ENCODE results near the gene DNAH14.
A peak's percentile ranks its signal among the peaks of the same experiment; 100 is the strongest.

Gene DNAH14

DNA sequence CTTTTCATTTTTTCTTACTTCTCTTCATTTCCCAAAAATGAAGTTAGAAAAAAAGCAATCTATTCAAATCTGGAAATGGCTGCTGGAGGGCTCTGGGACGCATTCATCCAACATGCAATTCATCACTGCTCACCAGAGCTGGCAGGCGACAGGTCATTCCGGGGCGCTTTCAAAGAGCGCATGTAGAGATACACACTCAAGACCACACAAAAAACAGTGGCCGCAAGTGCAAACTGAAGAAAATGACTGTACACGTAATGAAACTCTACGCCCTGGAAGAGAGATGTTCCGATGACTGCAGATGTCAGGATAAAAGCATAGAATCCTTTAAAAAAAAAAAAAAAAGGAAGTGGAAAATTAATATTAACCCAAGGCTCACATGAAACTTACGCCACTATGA lies 482.8 kb downstream of the DNAH14 start:
- DNase-seq, result no peak

DNA sequence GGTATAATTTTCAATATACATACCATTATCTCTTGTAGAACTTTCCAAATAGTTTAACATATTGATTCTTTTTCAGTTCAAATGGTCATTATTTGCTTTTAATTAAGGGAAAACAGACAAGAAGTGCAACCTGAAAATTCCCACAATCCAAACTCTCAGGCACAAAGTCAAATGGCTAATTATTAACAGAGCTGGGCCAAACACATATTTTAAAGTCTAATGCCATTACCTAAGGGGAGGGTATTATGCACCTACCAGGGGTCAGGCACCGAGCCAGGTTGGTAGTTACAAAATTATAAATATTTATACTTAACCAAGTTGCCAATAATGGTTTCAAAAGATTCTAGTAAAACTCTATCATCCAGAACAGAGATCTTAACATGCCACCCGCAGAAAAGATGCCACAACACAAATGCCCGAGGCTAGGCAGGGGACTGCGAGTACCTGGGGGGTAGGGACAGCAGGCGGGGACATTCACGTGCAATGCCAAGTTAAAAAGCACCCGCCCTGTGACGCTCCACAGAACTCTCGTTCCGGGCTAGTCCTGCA lies 483.4 kb downstream of the DNAH14 start:
- DNase-seq, result no peak

DNA sequence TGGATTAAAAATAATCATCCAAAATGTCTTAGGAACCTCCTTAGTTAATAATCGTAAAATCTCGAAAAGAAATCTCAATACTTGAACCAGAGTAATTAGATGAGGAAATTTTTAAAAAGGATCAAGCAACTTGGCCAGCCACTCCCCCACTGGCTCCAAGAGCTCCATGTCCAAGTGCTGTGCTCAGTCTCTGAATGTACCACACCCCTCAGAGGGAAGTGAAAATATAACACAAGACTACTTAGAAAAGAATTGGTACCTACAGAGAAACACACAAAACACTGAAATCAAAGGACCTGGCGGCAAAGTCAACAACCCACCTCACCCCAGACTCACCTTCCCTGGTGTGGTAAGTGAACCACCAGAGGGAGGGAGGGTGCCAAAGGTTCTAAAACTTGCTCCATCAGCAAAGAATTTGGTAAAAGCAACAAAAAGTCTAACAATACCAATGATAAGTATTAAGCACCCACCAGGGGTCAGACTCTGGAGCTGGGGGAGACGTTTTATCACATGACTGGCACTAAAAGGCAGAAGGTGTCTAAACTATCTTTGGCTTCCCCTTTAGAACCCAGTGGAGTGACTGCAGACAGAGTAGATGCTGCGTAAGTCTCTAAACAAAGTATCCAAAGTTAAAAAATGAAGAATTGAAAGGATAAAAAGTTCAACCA lies 484.4 kb downstream of the DNAH14 start:
- no peak for DNase-seq

DNA sequence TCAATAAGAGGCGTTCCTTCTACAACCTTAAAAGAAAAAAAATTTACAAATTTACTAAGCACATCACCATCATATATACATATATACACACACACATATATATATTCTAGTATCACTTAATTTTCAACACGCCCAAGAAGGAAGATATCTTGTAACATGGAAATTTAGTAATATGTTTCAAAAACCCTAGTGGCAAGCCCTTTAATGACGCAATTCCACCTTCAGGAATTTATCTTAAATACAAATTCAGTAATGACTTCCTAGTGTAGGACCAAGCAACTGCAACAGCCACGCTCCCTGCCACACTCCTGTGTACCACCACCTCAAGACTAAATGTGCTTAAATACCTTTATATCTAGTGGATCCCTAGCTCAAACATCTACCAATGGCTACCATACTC lies 485.8 kb downstream of the DNAH14 start:
- no peak for DNase-seq

DNA sequence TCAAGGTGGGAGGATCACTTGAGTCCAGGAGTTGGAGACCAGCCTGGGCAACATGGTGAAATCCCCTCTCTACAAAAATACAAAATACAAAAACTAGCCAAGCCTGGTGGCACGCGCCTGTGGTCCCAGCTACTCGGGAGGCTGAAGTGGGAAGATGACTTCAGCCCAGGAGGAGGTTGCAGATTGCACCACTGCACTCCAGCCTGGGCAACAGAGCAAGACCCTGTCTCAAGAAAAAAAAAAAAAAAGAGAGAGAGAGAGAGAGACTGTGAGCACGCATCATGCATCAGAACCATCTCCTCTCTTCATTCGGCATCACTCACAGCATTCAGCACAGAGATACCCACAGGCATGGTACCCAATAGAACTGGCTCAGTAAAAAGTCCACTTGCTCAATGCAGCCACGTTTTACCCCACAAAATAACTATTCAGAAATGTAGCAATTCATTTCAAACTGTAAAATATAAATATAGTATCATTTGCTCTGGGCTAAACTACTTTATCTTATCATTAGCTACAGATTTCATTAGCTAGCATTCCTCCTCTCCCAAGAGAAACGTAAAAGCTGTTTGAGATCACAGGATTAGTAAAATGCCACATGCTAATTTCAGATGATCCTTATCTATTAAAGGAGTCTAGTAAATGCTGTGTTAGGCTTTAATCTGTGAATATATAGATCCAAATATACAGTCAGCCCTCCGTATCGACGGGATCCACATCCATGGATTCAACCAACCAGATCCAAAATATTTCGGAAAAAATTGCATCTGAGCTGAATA lies 486.7 kb downstream of the DNAH14 start:
- DNase-seq, result no peak

DNA sequence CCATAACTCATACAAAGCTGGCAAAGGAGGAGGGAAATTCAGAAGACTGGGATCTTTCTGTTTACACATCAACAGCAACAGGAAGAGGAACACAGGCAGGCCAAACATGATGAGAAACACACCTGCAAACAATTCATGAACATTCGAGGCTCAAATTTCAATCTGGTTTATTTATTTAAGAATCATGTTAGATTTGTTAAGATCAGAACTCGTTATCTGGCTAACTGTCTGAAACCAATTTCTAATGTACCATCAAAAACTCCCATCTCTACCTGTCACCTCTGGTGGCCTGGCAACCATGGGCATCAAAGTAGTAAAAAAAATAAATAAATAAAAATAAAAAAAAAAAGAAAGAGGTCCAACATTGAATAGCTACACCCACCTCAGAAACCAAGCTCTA lies 488.6 kb downstream of the DNAH14 start:
- DNase-seq, result no peak

DNA sequence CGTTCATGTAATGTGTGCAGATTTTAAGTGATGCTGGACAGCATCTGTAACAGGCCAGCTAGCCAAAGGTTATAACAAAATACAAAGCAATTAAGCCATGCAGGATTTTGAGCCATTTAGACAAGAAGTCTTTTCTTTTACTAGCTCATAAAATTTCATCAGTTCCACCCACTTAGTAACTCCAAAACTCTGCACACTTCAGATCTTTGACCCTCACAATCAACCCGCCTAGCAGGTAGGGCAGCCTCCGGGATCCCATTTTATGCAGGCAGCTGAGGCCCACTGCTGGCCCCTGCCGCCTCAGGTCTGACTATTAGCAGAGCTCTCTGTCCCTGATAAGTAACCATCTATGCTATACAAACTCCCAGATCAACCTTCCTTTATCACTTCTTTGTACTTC lies 489.1 kb downstream of the DNAH14 start:
- no peak for DNase-seq

DNA sequence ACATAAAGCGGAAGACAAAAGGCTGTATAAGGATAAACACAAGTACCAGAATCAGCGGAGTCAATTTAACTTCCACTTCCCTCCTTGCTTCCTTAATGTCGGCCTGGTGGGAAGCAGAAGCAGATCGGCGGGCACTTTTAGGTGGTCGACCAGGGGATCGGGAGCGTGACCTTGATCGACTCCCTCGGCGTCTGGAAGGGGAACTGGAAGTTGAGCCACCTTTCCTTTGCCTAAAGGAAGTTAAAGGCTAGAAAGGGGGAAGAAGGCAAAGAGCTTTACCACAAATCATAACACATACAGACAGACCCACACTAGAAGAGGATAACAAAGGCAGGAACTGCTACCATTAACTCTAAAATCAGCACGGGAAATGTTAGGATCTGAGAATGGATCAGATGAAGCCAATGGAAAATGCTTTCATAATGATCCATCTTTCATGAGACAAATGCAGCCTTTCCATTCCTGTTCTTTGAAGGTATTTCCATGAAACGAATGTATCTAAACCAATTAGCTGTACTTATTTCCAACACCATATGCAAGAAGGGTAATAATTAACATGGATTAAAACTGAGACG lies 492.6 kb downstream of the DNAH14 start:
- no peak for DNase-seq

DNA sequence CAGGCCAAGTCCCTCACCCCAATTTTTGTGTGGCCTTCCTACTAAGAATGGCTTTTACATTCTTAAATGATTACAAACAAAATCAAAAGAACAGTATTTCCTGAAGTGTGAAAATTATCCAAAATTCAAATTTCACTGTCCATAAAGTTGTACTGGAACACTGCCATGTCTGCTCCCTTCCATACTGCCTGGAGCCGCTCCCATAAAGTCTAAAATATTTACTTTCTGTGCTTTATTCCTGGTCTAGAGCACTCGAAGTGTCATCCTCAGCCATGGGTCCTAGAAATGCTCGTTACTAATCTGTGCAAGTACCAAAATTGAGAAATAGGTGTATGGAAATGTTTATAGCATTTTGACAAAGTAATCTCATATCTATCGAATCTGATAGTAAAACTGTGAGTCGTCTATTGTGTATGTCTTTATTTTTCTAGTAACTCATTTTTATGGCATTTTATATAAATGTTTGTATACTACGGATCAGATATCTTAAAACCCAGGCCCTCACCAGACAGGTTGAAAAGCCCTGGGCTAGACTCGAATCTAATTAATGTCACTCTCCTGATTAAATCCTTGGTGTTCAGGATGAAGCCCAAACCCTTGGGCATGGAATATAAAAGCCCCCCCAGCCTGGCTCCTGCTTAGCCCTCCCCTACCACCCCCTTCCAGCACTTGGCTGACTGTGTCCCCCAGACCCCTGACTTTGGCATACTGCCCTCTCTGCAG lies 493.5 kb downstream of the DNAH14 start:
- DNase-seq, result no peak

DNA sequence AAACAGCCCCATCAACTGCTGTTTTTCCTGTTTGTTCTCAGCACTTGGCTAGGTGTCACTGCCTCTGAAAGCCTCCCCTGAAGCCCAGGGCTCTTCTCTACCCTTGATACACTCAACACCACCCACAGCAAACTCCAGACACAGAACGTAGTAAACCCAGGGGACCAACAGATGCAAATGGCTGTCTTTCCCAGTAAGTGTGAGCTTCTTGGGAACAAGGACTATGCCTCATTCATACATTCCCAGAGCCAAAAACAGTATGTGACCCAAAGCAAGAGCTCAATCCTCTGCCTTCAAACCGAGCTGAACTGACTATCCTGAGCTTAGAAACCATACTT lies 494.0 kb downstream of the DNAH14 start:
- no peak for DNase-seq

DNA sequence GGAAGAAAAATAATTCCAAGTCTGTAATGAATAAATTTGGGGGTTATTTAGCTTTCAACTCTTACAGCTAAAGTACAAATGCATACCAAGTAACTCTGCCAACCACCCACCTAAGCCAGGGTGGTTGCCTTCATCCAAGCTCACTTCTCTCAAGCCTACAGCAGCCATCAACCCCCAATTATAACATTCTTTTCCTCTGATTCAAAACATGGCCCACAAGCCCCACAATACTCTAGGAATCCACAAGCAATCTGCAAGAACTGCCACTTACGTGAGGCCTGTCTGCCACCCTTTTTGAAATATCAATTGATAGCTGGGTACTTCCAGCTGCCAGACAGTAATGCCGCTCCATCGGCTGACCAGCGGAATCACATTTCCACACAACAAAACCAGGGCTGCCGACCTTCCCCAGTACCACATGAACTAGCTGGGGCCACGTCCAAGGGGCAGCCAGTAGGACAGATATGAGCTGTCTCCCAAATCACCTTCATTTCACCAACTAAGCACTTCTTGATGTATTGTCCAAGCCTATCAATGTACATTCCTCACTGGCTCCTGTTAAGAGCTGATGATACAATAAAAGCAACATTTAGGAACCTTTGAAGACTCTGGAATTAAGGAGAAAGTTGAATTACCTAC lies 495.2 kb downstream of the DNAH14 start:
- no peak for DNase-seq

DNA sequence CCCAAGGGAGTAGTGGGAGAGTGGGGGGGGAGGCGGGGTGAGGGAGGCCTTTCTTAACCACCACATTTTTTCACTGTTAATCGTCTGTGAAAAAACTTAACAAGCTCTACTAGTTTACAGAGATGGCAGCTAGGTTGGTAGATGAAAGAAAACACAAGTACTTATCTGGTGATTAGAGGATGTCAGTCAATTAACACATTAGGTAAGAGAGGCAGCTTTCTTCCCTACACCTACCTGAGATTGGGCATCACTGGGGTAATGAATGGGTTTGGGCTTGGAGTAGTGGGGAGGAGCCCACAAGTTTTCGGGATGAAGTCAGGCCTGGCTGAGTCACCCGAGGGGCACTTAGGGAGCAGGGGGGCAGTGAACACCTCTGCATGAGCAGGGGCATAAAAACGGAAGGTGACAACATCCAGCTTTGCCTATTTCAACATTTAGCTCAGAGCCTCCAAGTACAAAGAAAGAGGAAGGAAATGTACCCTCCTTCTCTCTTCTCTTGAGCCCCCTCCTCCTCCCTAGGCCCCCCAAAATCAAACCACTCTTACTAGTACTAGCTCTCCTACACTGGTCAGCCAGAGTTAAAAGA lies 495.8 kb downstream of the DNAH14 start:
- DNase-seq, result no peak

DNA sequence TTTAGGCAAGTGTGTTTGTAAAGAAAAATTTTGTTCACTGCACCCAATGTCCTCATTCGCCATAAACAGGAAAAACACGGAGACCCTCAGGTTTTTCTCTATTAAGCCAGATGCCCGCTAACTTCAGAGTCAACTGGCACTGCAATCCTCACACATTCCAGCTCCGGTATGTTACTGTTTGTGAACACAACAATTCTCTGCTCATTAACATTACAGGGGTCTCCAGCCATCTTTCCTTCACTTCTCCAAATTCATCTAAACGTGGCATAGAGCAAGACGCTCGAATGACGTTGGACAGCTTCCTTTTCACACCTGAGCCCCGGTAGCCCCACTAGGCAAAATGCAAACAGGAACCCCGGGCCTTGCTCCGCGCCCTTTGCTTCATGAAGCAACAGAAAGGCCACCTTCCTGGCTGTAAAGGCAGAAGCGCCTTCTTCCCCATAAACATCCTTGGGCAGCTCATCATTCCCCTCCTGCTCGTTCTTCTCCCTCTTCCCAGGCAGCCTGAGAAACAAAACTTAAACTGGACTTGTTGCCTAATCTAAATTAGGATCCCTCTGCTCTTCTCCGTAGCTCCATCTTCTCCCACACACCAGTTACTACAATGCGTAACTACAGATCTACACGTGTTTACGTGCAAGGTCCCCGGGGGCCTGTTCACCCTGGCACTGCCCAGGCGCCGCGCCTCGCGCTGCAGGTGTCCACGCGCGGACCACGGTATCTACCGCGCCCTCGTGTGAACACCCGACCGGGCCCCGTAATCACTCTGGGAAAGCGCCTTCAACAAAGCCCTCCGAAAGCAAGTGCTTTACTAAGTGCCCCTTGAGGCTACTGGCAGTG lies 497.1 kb downstream of the DNAH14 start:
- no peak for DNase-seq

DNA sequence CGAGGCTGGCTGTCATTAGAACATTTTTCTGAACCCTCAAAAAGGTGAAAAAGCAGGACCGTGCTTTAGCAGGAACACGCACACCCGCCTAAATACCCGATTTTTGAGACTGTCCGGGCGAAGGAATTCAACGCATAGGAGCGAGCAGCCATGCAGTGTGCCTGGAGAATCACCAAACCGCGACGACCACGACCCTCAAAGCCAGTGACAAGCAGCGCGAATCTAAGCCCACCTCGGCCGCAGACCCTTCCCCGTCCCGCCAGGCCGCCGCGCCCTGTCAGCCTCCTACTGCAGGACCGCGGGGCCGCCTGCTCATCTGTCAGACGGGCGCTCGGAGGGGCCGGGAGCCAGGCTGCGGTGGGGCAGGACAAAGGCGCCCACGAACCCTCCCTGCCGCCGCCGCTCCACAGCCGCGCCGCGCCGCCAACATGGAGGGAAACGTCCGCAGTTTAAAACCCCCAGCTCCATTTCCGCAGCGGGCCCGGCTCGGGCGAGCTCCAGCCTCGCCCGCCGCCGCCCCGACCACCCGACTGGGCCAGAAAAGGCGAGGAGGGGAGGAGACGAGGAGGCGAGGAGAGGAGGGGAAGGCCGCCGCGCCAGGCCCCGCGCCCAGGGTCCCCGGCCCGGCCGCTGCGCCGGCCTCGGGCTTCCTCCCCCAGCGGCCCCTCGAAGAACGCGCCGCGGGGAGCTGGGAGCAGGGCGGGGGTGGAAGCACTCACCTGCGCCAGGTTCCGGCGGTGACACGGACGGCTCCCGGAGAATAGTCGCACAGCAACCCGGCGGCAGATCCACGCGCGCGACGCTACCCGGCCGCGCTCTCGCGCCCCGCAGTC lies 498.0 kb downstream of the DNAH14 start, which contains the start of gene LBR:
TSS of gene LBR (minus strand) at position 804 of the 833 bp plus-strand sequence. CDS start 3,963 bp downstream, outside the sequence.
- no peak for DNase-seq

DNA sequence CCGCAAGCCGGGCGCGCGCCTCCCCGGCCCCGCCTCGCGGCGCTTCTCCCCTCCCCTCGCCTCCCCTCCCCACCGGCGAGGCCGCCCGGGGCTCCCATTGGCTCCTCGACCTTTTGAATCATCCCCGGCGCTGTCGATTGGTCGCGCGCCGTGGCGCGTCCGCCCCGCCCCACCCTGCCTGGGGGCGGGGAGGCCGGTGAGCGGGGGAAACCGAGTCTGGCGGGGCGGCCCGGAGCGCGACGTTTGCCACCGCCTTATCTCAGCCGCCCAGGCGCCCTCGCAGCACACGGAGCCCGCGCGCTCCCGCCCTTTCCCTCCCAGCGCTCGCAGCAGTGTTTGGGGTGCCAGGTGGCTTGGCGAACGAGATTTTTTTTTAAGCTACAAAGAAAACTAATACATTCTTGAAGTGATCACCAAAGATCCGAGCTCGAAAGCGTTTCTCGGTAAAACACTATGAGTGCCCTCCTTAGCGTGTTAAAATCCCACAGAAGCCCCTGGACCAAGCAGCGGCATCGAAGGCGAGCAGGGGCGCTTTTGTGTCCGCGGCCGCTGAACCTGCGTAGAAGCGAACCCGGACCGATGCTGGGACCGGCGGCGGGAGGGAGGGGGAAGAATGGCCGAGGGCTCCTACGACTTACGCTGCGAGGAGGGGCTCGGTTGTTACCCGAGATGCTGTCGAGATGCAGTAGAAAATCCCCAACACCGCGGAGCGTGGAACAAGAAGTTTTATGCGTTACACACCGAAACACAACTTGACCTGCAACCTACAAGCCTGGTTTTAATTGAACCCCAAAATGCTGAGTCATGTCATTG lies 498.8 kb downstream of the DNAH14 start:
- DNase-seq, result peak; percentile 88

DNA sequence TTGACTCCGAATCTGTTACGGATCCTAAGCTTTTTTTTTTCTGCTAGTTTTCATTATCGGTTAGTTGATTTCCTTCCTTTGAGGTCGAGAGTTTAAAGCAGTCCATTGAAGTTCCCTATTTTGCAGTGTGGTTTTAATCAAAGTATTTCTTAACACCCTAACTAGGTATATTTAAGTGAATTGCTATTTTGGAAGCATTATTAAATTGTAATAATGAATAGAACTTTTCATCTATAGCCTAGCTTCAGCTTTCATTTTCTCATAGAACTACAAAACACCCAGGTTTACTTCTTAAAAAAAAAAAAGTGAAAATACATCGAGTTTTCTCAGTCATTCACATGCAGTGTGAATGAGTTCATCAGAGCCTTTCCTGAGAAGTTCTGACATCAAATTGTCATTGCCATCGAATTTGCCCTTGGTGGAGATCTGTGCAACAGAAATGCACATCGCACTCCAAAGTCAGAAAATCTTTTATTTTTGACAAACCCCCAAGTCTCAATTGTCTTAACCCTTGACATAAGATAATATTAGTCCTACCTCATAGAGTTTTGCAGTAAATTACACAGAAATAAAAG lies 499.5 kb downstream of the DNAH14 start:
- no peak for DNase-seq

DNA sequence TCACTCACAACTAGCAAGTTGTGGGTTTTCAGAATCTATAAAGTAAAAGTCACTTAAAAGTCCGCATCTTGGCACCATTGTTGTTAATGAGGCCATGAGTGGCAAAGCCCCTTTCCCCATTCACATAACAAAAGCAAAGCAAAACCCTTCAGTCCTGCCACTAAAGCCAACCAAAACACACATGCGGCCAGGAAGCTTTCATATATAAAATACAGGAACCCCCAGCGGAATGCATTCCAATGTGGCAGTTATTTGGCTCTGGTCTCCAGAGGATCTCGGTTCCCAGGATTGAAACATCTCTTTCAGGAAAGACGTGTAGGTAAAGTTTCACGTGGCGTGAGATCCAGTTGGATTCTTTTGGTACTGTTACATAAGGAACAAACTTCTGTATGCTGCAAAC lies 500.8 kb downstream of the DNAH14 start:
- no peak for DNase-seq

DNA sequence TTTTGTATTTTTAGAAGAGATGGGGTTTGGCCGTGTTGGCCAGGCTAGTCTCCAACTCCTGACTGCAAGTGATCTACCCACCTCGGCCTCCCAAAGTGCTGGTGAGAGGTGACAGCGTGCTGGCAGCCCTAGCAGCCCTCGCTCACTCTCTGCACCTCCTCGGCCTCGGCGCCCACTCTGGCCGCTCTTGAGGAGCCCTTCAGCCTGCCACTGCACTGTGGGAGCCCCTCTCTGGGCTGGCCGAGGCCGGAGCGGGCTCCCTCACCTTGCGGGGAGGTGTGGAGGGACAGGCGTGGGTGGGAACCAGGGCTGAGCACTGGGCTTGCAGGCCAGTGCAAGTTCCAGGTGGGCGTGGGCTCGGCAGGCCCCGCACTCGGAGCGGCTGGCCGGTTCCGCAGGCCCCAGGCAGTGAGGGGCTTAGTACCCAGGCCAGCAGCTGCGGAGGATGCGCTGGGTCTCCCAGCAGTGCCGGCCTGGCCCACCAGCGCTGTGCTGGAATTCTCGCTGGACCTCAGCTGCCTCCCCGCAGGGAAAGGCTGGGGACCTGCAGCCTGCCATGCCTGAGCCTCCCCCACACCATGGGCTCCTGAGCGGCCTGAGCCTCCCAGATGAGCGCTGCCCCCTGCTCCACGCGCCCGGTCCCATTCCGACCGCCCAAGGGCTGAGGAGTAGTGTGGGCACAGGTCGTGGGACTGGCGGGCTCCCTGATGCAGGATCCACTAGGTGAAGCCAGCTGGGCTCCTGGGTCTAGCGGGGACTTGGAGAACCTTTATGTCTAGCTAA lies 501.8 kb downstream of the DNAH14 start:
- DNase-seq, result no peak

All from effector CD4-positive, alpha-beta T cell (primary cell).